Measurements from ENCODE around the gene ANKRD50. TPM values are rescaled to one million over a fixed set of nuclear protein-coding genes. Genes with fewer than 3 reads are reported as not detected.

The ANKRD50 gene
- total RNA-seq, 1 donor from 2014 or later = 11.7 TPM

DNA sequence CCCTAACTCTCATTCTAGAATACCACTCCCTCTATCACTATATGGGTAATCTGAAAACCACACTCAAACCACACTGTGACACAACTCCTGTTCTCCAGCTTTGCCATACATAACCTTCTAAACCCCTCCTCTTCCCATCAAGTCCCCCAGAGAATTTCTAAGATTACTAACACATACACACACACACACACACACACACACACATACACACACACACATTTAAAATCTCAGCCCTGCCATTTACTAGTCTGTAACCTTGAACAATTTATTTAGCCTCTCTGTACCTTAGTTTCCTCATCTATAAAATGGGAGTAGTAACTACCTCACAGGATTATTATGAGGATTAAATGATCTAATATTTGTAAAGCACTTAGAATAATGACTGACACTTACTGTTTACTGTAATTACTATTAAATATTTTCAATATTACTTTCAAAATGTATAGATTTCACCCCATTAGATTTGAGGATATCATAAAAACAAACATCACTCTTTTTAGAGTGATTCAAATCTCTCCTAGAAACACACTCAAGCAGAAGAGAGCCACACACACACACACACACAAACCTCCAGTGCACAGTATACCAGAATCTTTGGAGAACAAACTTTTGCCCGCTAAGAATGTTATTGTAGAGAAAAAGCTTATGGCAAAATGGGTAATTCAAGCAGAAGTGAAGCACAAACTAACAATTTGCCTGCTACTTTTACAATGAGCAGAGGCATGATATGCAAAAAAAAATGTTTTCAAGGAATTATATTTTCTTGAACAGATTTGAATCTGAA lies 3.8 kb downstream of the ANKRD50 start:
- DNase-seq (ENCODE audit: low spot score) = no peak

DNA sequence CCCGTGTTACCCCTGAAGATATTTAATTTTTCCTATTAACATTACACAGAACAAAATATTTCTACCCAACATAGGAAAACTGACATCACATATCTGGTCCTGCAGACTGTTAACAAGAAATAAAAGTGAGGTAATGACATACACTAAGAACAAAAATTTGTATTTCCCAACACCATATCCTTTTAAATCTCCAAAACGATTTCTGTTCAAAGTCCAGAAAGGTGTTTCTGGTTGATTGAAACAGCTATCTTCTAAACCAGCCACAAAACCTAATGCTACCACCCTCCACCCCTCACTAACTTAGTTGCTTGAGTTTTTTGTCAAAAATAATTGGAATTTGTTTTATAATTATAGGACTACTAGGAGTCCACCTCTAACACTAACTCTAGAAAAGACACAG lies 7.1 kb downstream of the ANKRD50 start:
- DNase-seq (ENCODE audit: low spot score) = no peak

DNA sequence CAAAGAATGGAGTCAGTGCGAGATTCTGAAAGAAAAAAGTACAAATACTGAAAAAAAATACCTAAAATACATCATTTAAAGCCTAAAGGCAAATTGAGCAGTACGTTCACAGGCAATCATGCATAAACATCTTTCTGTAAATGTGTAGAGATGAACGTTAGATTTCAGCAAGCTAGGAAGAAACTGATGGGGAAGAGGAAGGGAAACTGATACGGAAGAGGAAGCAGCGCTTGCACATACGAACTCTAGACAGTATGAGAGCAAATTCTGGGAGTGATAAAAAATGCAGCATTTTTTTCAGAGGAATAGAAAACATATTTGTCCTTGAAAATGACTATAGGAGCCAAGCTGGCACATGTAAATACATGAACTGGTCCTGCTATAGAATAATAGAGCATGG lies 9.4 kb downstream of the ANKRD50 start:
- no peak for DNase-seq (ENCODE audit: low spot score)

DNA sequence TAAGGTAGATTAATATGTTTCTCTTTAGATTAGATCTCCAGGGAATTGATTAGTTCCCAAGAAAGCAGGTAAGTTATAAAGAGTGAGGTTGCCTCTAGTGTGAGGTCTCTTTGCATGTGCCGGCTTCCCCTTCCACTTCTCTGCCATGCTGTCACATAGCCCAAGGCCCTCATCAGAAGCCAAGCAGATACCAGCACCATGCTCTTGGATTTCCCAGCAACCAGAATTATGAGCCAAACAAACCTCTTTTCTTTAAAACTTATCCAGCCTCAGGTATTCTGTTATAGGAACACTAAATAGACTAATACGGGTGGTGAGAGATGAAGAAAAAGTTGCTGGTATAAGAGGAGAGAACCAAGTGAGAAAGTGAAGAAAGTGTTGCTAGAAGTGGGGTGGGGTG lies 15.1 kb downstream of the ANKRD50 start:
- DNase-seq (ENCODE audit: low spot score) = no peak

DNA sequence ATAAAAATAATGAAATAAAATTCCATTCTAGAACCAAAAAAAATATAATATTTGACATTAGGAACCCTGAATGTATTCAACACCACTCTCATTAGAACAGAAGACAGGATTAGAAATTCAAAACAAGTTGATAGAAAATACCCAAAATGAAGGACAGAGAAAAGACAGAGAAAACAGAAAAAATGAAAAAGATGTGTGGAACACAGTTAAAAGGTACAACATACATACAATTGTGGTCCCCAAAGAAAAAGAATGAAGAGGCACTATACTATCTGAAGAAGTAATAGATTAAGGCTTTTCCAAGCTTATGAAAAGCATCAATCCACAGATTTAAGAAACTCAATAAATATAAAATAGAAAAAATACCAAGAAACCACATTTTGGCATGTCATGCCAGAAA lies 16.4 kb downstream of the ANKRD50 start:
- DNase-seq (ENCODE audit: low spot score) = no peak

DNA sequence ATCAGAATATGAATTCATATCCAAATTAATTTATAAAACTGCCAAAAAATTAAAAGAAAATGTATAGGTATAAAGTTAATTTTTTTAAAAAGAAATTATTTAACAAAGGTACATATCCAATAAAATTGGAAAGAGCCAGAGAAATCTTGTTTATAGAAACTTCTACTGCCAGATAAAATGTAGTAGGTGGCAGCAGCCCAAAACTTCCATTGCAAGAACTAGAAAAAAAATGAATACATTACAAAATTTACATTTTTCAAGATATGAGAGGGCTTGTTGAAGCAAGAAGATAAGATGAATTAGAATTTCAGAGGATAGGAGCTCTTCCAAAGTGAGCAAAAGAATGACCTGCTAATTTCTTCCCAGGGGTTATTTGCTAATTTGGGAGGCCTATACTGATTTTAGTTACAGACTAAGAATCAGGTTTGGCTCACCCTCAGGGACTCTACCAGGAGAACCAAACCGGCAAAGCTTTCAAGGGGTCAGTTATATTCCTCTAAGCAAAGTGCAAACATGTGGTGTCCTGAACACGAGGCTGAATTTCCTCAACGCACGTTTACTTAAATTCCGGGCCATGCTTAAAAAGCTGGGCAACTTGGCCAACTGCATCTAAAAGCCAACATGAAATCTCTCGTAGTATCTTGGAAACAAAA lies 17.5 kb downstream of the ANKRD50 start:
- no peak for DNase-seq (ENCODE audit: low spot score)

DNA sequence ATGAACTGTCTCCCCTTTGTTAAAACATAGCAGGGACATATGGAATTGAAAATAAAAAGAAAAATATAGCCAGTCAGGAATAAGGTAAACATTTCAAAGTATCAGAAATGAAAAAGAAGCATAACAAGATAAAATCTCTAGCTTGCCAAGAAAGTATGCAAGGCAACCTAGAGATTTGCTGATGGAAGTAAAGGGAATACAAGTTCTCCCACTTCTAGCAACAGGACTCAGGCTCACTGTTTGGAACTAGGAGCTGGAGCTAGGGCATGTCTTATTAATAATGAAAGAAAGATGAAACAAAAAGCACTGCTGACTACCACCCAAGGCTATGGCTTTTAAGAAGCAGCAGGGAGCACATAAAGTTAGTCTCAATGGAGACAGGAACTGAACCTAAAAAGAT lies 18.2 kb downstream of the ANKRD50 start:
- DNase-seq (ENCODE audit: low spot score) = no peak

DNA sequence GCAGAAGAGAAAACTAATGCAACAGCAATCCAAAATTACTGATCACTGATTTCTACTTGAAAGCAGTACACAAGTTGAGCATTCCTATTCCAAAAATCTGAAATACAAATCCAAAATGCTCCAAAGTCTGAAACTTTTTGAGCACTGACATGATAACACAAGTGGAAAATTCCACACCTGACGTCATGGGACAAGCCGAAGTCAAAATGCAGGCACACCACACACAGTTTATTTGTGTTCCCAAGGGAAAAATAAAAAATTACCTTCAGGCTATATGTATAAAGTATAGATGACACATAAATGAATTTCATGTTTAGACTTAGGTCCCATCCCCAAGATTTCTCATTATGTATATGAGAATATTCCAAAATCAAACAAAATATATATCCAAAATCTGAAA lies 20.7 kb downstream of the ANKRD50 start:
- DNase-seq (ENCODE audit: low spot score) = no peak

DNA sequence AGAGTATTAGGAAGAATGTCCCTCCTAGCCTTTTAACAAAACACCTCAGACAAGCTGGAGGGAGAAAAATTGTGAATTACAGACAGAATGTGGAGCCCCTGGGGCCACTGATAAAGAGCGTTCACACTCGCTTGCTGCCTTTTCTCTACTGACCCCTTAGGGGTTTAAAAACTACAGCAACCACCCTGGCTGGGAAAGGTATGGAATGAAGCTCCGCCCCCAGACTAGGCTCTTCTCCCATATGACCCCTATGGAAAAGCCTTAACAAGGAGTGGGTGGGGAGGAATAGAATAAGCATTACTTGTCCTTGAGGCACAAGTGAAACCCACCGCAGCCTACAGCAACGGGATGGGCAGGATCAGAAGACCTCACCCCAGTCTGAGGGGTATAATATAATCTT lies 26.3 kb downstream of the ANKRD50 start:
- no peak for DNase-seq (ENCODE audit: low spot score)

DNA sequence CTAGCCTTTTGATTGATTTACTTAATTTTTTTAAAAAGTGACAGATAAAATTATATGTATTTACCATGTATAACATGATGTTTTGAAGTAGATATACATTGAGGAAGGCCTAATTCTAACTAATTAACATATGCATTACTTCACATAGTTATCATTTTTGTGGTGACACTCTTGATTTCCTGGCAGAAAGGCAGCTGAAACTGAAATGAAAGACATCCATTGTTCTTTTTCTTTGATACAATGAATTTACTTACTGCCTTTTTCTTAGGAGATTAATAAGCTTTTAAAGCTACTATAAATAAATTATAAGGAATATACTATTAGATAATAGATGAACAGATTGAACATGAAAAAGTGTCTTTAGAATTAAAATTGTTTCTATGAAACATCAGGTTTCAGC lies 26.7 kb downstream of the ANKRD50 start:
- DNase-seq (ENCODE audit: low spot score) = no peak

DNA sequence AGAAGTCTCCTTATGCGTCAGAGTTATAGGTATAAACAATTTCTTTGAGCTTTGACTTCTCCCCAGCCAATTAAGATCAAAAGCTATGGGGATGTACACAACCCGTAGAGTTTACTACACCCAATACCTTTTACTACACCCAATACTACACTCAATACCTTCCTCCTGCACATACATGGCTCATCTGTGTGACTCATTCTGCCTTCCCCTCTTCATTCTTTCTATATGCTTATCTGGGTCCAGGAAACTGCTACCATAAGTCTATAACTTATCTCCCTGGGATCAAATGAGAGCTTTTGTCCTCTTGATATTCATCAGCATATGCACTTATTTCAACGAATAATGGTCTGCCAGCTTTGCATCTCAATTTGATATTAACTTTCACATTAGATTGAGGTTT lies 28.2 kb downstream of the ANKRD50 start:
- DNase-seq (ENCODE audit: low spot score) = no peak

DNA sequence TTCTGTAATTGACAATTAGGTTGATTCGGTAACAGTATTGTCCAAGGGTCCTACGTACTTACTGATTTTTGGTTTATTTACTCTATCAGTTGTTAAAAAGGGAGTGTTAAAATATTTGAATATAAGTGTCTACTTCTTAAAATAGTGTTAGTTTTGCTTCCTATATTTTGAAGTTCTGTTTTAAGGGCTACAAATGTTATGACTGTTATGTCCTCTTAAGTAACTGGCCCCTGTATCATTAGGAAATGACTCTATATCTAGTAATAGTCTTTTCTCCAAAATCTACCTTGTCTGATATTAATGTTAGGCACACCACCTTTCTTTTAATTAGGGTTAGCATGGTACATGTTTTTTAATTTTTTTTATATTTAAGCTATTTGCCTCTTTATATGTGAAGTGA lies 30.1 kb downstream of the ANKRD50 start:
- no peak for DNase-seq (ENCODE audit: low spot score)

DNA sequence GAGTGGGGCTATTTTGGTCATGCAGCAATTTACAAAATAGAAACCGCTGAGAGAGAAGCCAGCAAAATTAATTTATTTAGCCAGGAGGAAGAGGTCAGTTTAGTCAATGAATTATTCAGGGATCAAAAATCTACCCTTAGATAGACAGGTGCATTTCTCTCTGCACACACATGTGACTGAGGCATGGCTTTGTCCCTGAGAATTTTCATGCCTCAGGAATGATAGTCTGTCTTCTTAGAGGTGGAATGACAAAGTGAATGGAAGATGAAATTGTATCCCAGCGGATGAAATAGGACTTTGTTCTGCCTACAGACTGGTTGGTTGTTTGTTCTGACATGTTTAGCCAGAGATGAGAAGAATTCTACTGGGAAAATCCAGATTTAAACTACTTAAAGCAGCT lies 46.0 kb downstream of the ANKRD50 start:
- no peak for DNase-seq (ENCODE audit: low spot score)

DNA sequence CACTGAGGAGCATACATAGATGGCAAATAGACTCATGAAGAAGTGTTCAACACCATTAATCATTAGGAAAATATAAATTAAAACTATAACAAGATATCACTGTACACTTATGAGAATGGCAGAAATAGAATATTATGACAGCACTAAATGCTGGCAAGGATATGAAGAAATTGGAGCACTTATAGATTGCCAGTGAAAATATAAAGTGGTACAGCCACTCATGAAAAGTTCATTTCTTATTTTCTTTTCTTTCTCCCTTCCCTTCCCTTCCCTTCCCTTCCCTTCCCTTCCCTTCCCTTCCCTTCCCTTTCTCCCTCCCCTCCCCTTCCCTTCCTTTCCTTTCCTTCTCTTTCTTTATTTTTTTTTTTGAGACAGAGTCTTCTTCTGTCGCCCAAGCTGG lies 53.7 kb downstream of the ANKRD50 start:
- DNase-seq (ENCODE audit: low spot score) = no peak

DNA sequence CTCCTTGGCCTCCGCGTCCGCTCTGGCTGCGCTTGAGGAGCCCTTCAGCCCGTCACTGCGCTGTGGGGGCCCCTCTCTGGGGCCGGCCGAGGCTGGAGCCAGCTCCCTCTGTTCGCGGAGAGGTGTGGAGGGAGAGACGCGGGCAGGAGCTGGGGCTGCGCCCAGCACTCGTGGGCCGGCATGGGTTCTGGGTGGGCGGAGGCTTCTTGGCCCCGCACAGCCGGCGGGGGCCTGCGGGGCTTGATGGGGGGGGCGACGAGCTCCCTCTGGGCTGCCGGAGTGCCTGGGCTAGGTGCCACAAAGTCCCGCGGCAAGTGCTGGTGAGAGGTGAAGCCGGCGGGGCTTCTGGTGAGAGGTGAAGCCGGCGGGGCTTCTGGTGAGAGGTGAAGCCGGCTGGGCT lies 61.9 kb downstream of the ANKRD50 start:
- no peak for DNase-seq (ENCODE audit: low spot score)

DNA sequence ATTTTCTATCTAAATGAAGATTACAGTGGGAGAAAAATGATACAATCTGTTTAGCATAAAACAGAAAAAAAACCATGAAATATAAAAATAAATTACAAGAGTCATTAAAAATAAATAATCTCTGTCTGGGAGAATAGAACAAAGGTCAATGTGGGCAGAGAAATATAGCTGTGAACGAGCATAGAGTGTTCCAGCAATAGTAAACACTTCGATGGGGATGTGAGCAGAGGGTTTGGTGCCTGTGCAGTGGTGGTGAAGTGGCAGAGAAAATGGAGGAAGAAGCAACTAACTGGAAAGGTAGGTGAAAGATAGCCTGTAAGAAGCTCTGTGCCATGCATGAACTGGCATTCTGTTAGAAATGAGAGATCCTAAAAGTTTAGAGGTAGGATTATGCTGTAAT lies 64.9 kb downstream of the ANKRD50 start:
- DNase-seq (ENCODE audit: low spot score) = no peak

DNA sequence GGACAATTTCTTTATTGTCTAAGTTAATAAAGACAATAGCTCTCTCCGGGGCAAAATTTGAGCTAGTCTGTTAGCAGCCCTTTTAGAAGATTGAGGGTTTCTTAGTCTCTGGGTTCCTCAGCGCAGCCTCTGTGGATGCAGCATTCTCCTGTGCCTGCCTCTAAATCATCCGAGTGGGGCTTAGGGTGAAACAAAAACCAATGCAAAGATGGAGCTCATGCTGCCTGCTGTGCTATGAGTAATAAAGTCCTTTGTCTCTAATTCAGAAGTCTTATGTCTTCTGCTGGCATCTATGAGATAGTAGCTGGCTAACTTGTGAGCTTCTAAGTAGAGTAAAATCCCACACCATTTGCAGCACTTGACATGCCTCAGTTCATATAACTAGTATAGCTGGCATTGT lies 67.9 kb downstream of the ANKRD50 start:
- no peak for DNase-seq (ENCODE audit: low spot score)

DNA sequence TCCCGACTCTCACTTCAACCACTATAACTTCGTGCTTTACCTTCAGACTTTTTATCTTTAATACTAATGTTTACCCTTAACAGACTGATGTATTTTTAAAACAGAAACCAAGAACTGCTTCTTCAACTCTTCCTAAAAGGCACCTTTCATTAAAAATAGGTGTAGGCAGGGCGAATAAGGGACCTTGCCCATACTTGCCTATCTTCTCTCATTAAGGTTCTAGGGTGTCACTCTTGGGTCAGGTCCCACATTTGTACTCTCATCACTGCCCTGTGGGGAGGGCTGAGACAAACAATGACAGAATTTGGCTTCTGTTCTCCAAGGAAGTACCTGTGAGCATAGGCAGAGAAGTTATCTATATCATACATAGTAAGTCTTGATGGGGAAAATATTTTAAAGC lies 69.7 kb downstream of the ANKRD50 start:
- DNase-seq (ENCODE audit: low spot score) = no peak

DNA sequence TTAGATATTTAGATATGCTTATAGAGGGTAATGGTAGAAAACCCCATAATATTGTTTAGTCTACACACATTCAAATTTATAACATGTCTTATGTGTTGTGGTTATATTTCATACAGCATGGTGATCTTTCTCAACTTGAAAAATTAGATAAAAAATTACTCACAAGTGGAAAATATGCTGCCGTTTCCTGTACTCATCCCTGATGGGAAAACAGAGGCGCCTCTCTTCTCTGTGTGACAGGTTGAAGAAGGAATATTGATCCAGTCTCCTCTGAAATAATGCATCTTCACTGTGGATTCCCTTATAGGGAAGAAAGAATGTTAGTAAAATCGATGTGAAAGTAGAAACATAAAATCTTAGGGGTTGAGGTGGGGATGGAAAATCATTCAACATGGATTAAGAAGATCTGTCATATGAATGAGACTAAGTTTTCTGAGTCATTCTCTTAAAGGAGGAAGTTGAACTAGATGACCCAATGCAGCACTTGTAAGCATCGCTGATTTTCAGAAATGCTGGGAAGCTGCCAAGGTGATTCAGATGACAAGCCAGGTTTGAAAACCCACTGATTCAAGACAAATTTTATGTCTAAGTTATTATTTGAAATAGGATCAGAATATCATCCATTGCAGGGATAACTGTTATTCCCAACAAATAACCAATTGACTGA lies 70.7 kb downstream of the ANKRD50 start:
- no peak for DNase-seq (ENCODE audit: low spot score)

DNA sequence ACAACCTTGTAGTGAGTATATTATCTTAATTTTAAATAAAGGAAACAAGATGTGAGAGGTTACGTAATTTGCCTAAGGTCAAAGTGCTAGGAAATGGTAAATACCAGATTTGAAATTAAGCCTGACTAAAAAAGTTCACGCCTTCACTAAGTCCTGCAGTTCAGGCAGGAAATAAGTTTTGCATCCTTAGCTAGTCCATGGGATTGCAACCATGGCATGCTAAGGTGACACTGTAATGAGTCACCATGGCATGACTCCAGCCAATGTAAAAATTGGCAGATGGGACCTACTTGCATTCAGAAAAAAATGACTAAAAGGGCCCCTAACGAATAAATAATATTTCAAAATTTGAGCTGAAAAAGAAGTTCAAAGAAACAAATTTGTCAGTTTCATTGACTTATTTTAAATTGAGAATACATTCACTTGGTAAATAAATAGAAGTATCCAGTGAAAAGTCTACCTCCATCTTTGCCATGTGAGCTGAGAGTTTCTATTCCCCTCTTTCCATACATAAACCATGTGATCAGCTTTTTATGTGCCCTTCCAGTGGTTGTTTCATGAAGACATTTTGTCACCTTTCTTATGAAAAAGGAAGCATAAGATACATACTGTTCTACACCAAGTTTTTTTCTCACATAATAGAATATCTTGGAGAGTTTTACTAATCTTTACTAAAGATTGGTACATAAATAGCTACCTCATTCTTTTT lies 72.4 kb downstream of the ANKRD50 start:
- DNase-seq (ENCODE audit: low spot score) = no peak

DNA sequence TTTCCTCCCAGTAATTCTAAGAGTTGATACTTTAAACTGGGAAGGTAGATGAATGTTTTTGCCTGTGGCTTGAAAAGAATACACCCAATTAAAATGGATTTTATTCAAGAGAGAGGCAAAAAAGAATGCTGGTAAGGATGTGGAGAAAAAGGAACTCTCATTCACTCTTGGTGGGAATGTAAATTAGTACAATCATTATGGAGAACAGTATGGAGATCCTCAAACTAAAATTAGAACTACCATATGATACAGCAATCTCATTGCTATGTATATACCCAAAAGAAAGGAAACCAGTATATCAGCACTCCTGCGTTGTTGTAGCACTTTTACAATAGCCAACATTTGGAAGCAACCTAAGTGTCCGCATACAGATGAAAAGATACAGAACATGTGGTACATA lies 75.2 kb downstream of the ANKRD50 start:
- DNase-seq (ENCODE audit: low spot score) = no peak

DNA sequence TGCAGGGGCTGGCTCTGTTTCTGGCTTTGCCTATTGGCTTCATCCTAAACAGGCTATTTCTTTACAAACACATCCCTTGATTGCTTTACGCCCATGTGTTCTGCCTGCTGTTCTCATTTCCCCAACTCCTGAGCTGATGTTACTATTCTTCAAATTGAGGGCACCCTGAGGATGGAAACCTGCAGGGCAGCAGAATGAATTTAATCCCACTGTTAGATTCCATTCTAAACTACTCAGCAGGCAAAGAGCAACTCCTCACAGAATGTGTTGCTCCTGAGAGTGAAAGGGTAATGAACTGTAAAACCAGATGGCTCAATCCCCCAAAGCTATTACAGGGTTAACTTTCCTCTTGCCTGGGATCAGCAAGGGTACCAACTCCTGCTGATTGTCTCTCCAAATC lies 75.7 kb downstream of the ANKRD50 start:
- no peak for DNase-seq (ENCODE audit: low spot score)
